GM12801 (cell line): ENCODE measurements around the gene IKZF3.

ENCODE experiments used
- CTCF ChIP-seq: IDR thresholded peaks from one replicate; pipeline ENCODE4 v1.5.1; 2011; ENCODE audit warnings: control low read depth; ENCODE audit not compliant: insufficient read length; ENCODE audit errors: extremely low read depth

Gene IKZF3

GRCh38 chr17:39809221-39809620, 54.9 kb downstream of the IKZF3 start:
- no peak for TF ChIP-seq CTCF

DNA sequence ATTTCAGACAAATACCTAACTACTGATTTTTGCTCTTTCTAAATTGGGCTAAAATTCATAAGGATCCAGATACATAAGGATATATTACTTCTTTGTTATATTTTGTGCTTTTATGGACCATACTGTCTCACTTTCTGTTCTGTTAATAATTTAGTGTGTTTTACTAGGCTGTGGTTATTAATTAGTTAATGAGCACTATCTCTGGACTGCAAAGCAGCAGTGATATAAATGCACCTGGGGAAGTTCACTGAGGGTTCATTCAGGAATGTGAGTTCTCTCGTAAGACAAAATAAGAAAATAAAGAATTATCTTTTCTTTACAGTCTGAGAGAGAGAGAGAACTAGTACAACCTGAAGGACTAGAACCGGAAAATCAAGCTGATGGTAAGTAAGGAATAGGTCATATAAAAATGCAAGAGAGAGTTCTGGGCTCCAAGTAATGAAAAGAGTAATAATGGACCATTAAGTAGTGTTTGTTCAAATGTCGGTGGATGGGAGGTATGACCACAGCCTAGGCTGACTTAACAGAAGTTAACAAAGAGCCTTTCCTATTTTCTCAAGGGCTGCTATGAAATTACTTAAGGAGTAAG, 55.6 kb downstream of the IKZF3 start:
- TF ChIP-seq CTCF, result no peak

- TF ChIP-seq CTCF, result no peak
Observed at GRCh38 chr17:39804839-39805238, 59.3 kb downstream of the IKZF3 start.

DNA sequence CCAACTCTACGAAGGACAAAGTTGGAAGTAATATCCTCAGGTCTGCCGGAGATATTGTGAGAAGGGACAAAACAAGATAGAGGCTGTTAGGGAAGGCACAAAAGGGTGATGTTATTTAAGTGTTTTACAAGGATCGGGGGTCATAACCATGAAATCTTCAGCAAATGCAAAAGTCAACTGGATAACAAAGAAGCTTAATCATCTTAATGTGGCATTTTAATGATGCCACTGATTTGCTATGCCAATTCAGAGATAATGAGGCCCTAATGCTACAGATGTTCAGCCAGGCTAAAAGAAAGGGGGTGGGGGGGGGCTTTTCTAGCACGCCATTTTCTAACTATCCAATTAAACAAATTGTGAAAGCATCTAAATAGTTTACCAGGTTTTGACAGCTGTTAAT, 63.1 kb downstream of the IKZF3 start:
- no peak for TF ChIP-seq CTCF

DNA sequence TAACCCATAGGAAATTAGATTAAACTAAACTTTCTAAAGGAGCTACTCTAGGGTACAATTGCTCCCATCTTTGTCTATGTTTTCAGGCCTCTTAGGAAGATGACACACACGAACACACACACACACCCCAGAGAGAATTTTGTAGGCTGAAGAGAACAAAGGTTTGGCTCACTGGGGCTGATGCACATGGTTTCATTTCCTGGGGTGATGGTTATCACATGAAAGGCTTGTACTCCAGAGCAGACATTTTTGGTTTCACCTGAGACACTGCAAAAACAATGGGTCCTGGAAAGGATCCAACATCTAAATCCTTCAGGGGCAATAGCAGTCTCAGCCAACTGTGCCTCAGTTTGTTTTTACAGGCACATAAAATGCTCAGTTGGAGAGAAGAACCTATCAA, 63.6 kb downstream of the IKZF3 start:
- no peak for TF ChIP-seq CTCF

DNA sequence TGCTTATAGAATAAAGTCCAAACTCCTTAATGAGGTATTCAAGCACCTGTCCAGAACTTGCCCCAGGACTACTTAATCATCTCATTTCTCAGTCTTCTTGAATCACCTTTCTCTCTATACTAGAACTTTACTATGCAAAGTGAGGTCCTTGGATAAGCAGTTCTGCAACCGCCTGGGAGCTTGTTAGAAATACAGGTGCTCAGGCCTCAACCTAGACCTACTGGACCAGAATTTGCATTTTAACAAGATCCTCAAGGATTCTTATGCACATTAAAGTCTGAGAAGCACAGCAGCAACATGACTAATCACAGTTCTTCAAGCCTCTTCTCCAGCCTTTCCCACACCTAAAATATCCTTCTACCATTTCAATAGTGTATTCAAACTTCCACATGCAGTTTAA, 64.7 kb downstream of the IKZF3 start:
- no peak for TF ChIP-seq CTCF

GRCh38 chr17:39794249-39794970, 69.7 kb downstream of the IKZF3 start:
- no peak for TF ChIP-seq CTCF
